Neutrophil (primary cell): ENCODE data around the gene TPPP3.
A peak's percentile ranks its signal among the peaks of the same experiment; 100 is the strongest.
"Not testable (repeated sequence)": the region's sequence is repeated elsewhere in the genome, so short reads cannot be mapped to it uniquely, and the experiment has no call there.

ENCODE experiments used
- H3K27ac ChIP-seq: fragments of 200-600 bp; sonication (generic); 2 replicates; pipeline ENCODE4 v1.5.1; 2016; ENCODE audit warnings: mild to moderate bottlenecking, moderate library complexity
- H3K27me3 ChIP-seq: fragments of 200-600 bp; sonication (generic); 2 replicates; pipeline ENCODE4 v1.6.0; 2016; ENCODE audit warnings: mild to moderate bottlenecking
- H3K36me3 ChIP-seq: fragments of 200-600 bp; sonication (generic); 2 replicates; pipeline ENCODE4 v1.5.1; 2017
- H3K4me1 ChIP-seq, 2 experiments: fragments of 200-600 bp in 1 of 2; sonication (generic) in 1 of 2; 1 replicate in 1 of 2; 2 replicates in 1 of 2; pipeline versions ENCODE4 v1.5.1 to v1.6.1; 2013 to 2016; ENCODE audit warnings: low read depth in 1 of 2, low read length in 1 of 2, mild to moderate bottlenecking in 1 of 2, moderate library complexity in 1 of 2; ENCODE audit not compliant: control insufficient read depth in 1 of 2, insufficient read depth in 1 of 2
- H3K4me3 ChIP-seq, 2 experiments: fragments of 200-600 bp in 1 of 2; sonication (generic) in 1 of 2; 1 replicate in 1 of 2; 2 replicates in 1 of 2; pipeline ENCODE4 v1.5.1; 2013 to 2016; ENCODE audit warnings: low read depth in 1 of 2, low read length in 1 of 2, mild to moderate bottlenecking in 1 of 2, moderate library complexity in 1 of 2
- H3K9me3 ChIP-seq: fragments of 200-600 bp; sonication (generic); 2 replicates; pipeline ENCODE4 v1.5.1; 2016
- CTCF ChIP-seq: fragments of 200-600 bp; sonication (generic); IDR thresholded peaks from 2 replicates; pipeline ENCODE4 v1.5.1; 2016; ENCODE audit warnings: antibody characterized with exemption

The TPPP3 gene

GRCh38 chr16:67419502-67419901, 26.2 kb upstream of the TPPP3 start:
- Histone ChIP-seq H3K27ac (no peak overlapping the region), H3K27me3 (peaks cover 73% of the 10 kb centered on the region), H3K9me3 (no peaks in the 10 kb centered on the region), H3K4me1 (peaks cover 10 to 11% of the 10 kb centered on the region in 2 experiments), H3K36me3 (no peaks in the 10 kb centered on the region), H3K4me3 (no peak overlapping the region)
- no peak for TF ChIP-seq CTCF

DNA sequence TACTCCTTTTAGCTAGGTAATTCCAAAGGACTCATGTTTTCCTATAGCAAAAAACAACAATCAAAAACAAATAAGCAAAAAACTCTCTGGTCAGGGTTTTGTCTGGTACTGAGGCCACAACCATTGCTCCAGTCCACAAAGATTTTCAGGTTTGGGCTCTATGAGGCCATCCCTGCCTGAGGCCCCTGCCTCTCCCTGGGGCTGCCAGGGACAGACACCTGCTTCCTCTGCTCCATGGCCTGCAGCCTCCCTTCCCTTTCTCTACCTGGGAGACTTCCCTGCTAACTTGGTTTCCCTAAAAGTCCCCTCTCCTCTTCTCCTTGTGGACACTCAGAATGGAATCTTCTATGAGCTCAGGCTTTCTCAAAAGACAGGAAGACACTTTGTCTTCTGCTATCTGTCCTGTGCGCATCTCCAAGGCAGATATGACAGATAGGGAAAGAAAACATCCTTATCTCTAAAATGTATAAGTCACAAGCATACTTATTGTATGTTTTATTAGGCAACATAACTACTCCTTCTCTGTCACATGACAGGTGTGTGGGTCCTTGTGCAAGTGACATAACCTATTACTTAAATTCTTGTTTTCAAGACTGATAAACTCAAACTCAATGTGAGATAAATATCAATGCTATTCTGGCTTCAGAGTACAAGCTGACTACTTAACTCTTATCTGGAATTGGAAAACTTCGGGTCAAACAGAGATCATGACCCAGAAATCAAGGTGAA, 24.2 kb upstream of the TPPP3 start:
- peaks cover 10 to 11% of the 10 kb centered on the region in 2 experiments for H3K4me1 ChIP-seq

DNA sequence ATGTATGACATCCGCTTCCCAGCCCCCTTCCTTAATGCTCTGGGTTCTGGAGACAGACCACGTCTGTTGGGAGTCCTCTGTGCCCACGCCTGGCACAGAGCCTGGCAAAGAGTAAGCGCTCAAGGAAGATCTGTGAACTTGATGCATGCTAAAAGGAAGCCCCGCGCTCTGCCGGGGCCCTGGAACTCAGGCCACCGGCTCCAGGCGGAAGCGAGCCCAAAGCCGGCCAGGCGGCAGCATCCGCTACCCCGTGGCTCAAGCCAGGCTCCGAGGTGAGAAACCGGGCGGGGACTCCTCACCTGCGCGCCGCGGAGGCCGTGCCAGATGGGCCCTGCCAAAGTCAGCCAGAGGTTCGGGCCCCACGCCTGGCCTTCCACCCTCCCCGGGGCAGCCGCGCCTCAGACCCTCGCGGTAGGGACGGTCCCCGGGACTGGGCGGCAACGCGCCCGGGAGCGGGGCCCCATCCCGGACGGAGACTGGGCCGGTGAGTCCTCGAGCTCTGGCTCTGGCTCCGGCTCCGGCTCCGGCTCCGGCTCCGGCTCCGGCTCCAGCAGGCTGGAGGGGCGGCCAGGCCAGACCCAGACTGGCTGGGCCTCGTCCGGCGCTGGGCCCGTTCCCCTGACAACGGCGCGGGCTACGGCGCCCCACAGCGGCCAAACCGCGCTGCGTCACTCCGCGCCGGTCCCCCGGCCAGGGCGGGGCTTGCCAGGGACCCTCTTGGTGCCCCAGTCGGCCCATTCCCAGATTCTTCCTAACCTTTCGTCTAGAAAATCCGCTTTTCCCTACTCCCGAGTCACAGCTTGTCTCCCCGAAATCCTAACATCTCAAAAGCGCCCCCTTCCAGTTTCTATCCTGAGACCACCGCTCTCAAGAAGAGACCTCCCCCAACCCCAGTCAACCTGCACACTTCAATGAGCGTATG, 22.8 kb upstream of the TPPP3 start, which contains the start of gene ZDHHC1:
Gene ZDHHC1 (minus strand): TSS at position 606 of the 922 bp plus-strand sequence. CDS start 8,702 bp downstream, outside the sequence.
- H3K4me3 ChIP-seq = peak within 1 kb of the TSS; percentile 45 to 65
- no peaks in the 10 kb centered on the region for H3K9me3 ChIP-seq
- H3K36me3 ChIP-seq = no peaks in the 10 kb centered on the region
- no peak within 1 kb of the TSS for H3K27ac ChIP-seq
- peaks cover 10 to 11% of the 10 kb centered on the region in 2 experiments for H3K4me1 ChIP-seq
- peaks cover 60% of the 10 kb centered on the region for H3K27me3 ChIP-seq
- peak; percentile 57 for TF ChIP-seq CTCF

More for the DNA sequence above, 24.2 kb upstream of the TPPP3 start:
- Histone ChIP-seq H3K36me3 (no peaks in the 10 kb centered on the region), H3K4me3 (no peak overlapping the region), H3K27ac (no peak overlapping the region), H3K9me3 (no peaks in the 10 kb centered on the region), H3K27me3 (peaks cover 60% of the 10 kb centered on the region)
- TF ChIP-seq CTCF = no peak

GRCh38 chr16:67415421-67415820, 22.1 kb upstream of the TPPP3 start:
- Histone ChIP-seq H3K4me3 (peak overlapping the region in 1 of 2 experiments; percentile 65), H3K4me1 (peaks cover 10 to 11% of the 10 kb centered on the region in 2 experiments), H3K27me3 (peaks cover 60% of the 10 kb centered on the region)
- not testable (repeated sequence) for H3K27ac ChIP-seq, H3K36me3 ChIP-seq, H3K9me3 ChIP-seq

DNA sequence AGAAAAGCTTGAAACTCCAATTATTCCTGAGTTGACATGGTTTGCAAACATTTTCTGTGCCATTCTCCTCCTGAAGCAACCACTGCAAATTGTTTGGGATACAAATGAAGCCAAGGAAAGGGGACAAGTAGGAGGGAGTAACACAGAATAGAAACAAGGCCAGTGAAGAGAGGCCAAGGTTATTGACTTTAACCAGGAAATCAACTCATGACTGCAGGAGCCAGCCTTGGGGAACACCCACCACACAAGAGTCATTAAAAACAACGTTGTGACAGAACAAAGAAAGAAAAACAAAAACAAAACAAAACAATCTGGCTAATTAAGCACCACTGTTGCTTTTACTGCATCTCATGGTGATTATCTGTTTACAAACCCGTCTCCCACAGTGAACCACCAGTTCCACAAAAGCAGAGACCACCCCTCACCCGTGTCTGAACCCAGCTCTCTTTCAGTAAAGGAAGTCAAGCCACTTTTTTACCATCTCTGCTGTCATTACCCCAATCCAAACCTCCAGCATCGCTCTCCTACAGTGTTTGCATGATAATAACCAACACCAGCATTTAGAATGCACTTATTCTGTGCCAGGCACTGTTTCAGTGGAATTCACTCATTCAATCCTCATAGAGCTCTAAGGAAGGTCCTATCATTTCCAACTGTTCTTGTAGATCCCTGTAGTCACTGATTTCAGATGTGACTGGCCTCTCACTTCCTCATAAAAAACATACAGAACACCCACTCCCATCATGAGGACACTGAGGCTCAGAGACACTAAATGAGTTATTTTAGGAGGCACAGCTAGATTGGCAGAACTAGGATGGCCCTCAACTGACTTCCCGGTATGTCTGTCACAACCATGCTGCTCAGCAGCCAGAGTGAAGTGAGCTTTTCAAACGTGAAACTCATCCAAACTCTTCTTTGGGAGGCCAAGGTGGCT, 20.9 kb upstream of the TPPP3 start:
- Histone ChIP-seq H3K27me3 (peaks cover 50% of the 10 kb centered on the region), H3K9me3 (no peaks in the 10 kb centered on the region), H3K36me3 (no peaks in the 10 kb centered on the region), H3K4me3 (no peak overlapping the region), H3K27ac (no peak overlapping the region), H3K4me1 (peaks cover 10 to 11% of the 10 kb centered on the region in 2 experiments)
- TF ChIP-seq CTCF = no peak
